ENCODE measurements around the gene TMEM126A.
"Not testable (repeated sequence)": the region's sequence is repeated elsewhere in the genome, so short reads cannot be mapped to it uniquely, and the experiment has no call there.

The TMEM126A gene

DNA sequence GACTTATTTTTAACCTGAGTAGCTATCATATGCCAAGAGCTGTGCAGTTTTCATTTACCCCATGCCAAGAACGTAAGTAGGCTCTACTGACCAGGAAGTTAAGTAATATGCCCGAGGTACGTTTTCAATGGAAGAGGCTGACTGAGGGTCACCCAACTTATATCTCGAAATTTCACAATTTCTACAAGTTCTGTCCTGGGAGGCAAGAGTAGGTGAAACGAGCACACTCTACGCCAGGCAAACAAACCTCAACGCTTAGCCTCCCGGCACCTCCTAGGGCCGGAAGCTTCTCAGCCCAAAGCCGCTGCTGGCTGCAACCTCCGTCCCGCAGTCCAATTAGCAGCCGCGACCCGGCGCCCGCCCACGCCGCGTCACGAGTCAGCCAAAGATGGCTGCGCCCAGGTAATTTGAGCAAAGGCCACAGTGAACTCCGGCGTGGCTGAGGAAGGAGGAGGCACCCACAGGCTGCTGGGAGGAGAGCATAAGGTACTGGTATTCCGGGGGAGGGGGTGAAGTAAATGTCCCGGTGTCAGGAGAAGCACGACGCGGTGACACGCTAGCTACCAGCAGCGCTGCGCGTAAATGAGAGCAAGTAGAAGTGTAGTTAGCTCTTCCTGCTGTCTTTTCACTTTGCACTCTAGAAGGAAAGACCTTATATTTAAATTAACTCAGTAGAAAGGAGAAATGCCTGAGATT, at the start of gene TMEM126A:
Gene TMEM126A (plus strand): TSS at position 364 of the 696 bp plus-strand sequence. CDS start 2,289 bp downstream, outside the sequence.
- DNase-seq: peak; percentile 98

DNA sequence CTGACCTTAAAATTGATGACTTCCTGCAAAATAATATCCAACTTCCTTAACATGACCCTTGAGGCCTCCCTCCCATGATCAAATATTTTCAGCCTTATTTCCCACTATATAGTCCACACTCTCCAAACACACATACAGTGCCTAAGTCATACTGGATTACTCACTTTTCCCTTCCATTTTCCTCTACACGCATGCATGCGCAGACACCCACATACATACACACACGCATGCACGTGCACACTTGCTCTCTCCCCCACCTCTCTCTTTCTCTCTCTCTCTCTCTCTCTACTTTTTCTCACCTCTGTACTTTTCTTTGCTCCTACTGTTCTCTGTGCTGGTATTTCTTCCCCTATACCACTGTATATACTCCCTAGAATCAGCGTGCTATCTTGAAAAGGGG, 48.7 kb upstream of the TMEM126A start:
- no peak for DNase-seq

DNA sequence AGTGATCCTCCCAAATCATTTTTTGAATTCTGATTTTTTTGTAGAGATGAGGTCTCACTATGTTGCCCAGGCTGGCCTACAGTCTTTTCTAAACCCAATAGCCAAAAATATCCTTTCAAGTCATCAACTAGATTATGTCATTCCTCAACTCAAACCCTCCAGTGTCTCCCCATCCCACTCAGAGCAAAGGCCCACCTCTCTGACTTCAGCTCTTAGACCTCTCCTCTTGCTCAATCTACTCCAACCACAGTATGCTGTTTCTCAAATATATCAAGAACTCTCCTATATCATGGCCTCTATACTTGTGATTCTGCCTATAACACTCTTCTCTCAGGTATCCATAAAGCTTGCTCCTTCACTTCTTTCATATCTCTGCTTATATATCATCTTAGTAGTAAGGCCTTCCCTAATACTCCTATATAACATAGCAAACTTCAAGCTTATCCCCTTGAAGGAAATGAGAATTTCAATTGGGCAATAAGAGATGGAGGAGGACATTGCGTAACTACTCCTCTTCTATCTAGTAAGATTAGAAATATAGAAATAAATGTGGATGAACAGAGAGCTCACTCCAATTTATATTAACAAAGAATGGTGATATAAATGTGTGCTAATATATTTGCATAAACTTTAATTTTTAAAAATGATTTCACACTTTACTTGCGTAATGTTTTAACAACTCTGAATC, 45.1 kb upstream of the TMEM126A start:
- no peak for DNase-seq

DNA sequence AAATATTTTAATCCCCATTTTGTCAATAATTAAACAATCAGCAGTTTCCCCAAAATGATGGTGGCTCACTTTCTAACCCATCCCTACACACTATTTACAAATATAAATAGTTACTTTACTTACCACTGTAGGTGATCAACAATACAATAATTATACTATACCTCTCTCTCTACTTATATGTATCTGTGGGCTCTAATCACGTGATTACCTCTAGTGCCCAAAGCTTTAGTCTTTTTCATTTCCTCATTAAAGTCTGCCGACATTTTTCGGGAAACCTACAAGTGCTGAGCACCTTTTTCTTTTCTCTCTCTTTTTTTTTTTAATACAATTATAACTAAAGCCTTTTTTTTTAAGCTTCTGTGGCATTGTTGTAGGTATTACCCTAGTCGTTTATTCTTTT, 44.5 kb upstream of the TMEM126A start:
- DNase-seq: no peak

DNA sequence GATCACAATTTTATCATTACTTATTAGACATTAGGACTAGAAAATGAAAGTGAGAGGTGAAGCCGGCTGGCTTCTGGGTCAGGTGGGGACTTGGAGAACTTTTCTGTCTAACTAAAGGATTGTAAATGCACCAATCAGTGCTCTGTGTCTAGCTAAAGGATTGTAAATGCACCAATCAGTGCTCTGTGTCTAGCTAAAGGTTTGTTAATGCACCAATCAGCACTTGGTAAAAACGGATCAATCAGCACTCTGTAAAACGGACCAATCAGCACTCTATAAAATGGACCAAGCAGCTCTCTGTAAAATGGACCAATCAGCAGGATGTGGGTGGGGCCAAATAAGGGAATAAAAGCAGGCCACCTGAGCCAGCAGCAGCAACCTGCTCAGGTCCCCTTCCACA, 41.5 kb upstream of the TMEM126A start:
- not testable (repeated sequence) for DNase-seq

DNA sequence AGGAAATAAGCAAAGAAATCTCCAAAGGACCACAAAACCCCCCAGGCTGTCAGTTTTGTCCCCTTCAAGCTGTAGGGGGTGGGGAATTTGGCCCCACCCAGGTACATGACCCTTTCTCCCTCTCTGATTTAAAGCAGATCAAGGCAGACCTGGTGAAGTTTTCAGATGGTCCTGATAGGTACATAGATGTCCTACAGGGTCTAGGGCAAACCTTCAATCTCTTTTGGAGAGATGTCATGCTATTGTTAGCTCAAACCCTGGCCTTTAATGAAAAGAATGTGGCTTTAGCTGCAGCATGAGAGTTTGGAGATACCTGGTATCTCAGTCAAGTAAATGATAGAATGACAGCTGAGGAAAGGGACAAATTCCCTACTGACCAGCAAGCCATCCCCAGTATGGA, 39.1 kb upstream of the TMEM126A start:
- DNase-seq: not testable (repeated sequence)

DNA sequence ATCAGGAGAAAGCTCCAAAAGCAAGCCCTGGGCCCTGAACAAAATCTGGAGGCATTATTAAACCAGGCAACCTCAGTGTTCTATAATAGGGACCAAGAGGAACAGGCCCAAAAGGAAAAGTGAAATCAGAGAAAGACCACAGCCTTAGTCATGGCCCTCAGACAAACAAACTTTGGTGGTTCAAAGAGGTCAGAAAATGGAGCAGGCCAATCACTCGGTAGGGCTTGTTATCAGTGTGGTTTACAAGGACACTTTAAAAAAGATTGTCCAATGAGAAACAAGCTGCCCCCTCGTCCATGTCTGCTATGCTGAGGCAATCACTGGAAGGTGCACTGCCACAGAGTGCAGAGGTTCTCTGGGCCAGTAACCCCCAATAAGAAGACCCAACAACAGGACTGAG, 38.5 kb upstream of the TMEM126A start:
- not testable (repeated sequence) for DNase-seq

DNA sequence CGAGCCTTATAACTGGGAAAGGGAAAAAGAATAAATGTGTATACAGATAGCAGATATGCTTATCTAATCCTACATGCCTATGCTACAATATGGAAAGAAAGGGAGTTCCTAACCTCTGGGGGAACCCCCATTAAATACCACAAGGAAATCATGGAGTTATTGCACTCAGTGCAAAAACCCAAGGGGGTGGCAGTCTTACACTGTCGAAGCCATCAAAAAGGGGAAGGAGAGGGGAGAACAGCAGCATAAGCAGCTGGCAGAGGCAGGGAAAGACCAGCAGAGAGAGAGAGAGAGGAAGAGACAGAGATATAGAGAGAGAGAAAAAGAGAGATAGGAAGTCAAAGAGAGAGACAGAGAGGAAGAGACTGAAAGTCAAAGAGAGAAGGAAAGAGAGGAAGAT, 36.1 kb upstream of the TMEM126A start:
- not testable (repeated sequence) for DNase-seq

DNA sequence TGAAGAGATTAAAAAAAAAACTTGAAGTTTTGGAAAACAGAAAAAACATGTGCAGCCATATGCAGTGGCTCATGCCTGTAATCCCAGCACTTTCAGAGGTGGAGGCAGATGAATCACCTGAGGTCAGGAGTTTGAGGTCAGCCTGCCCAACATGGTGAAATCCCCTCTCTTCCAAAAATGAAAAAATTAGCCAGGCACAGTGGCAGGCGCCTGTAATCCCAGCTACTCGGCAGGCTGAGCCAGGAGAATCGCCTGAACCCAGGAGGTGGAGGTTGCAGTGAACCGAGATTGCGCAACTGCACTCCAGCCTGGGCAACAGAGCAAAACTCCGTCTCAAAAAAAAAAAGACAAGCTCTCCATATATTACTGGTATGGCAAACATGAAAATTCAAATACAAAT, 28.3 kb upstream of the TMEM126A start:
- no peak for DNase-seq

DNA sequence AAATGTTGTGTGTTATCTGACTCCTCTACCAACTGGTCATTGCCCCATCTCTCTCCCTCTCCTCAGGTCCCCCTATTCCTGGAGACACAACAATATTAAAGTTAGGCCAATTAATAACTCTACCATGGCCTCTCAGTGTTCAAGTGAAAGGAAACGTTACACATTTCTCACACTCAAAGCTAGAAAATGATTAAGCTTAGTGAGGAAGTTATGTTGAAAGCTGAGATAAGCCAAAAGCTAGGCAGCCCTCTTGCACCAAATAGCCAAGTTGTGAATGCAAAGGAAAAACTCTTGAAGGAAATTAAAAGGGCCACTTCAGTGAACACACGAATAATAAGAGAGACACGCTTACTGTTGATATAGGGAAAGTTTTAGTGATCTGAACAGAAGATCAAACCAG, 27.5 kb upstream of the TMEM126A start:
- no peak for DNase-seq

DNA sequence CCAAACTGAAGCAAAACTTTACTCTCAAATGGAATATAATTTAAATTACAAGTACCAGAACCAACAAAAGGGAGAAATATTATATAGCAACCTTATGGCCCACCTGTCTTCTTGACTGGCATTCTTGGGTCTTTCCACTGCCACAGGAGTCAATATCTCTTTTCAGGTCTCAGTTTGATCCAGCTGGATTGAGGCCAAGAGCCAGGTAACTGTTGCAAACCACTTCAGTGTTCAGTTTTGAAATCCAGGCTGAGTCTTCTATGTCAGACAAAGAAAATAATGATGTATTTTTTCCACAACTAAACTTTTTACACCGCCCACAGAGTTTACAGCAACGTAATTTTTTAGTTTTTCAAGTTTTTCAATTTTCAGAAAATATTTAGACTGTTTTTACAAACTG, 21.3 kb upstream of the TMEM126A start:
- no peak for DNase-seq

DNA sequence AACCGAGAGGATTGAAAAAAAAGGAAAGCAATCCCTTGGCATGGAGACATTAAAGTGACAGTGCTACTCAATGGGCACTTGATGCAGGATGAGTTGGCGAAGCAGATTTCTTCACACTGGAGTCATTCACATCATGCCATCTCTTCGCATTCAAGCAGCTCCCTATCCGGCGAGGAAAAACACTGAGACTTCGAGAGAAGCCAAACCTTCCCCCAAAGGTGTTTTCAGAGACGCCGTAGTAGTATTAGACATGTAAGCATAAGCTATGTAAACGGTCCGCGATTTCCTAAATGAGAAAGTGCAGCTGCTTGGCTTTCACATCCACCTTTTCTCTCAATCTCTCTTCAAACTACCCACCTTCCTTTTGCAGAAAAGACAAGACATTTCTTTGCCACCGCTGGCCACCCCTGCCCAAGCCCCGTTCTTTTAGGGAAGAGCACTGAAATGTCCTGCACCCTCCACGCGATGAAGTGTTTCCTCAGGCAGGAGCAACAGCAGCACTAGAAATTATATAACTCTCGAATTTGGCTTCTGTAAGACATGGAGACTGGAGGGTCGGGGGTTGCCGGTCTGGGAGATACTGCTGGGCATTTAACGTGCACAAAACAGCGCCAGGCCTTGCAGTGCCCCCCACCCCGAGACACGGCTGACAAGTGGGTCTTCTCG, 20.3 kb upstream of the TMEM126A start, which contains the start of gene DLG2:
Gene DLG2 (minus strand): TSS at position 13 of the 666 bp plus-strand sequence.
- DNase-seq: peak; percentile 58

DNA sequence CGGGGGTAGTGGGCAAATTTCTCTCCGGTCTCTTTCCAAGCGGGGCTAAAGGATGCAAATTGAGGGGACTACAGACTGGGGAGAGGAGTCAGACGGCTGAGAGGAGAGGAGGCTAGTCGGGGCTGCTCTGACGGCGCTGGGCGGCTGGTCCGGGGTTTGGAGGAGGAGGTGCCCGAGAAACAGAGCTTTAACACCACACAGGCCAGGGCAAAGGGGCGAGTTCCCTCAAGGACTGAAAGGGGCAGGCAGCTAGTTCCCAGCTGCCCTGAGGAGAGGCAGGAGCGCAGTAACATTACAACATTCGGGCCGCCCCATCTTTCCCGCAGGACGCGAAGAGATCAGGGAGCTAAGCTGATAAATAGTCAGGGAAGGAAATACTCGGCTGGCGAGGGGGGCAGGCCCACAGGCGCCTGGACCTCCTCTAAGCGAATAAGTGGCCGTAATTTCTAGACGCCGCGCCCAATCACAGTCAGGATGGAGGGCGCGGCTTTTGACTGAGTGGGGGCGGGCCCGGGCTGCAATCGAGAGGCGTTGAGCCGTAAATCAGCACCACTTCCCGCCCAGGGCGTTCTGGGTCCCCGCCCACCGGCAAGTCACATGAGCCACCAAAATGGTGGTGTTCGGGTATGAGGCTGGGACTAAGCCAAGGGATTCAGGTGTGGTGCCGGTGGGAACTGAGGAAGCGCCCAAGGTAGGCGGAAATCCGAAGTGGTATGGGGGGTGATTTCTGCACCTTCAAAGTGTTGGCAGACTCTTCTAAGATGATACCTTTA, 19.6 kb upstream of the TMEM126A start, which contains the start of gene TMEM126B:
Gene TMEM126B (plus strand): TSS at position 596 of the 773 bp plus-strand sequence. CDS start 15 bp downstream, at position 611.
- peak; percentile 99 for DNase-seq

DNA sequence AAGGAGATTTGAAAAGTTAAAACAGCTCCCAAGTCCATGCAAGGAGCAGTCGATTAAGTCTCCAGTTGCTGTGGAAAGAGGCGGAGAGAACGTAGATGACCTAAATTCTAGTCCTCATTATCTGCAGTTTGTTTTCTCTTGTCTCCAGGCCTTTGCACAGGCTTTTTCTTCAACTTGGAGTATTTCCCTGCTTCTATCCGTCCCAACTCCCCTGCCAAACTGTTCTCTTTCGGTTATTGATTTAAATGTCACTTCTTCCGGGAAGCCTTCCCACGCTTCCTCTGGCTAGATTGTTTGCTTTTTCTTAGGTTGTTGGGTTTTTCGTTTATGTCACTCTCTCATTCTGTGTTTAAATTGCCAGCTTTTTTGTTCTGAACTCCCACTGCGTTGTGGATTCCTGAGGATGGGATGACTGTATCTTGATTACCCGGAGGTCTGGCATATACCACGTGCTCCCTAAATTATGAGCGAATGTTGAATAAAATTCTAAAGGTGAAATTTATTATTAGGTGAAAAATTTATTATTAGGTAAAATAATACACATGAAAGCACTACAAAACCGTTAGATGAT, 18.9 kb upstream of the TMEM126A start:
- DNase-seq: no peak

DNA sequence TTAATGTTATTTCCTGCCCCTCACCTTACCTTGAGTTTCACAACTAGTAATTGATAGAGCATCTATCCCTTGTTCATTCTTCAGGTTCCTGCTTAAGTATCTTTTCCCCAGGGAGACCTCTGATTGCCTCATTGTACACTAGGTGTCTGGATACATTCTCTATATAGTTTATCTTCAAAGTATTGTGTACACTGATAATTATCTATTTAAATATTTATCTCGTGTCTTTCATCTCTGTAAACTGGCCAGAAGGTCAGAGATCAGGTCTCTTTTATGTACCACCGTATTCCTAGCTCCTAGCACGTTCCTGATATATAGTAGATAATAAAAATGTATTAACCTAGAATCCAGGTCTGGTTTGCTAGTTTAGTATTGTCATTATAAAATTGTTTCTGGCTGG, 13.0 kb upstream of the TMEM126A start:
- no peak for DNase-seq

DNA sequence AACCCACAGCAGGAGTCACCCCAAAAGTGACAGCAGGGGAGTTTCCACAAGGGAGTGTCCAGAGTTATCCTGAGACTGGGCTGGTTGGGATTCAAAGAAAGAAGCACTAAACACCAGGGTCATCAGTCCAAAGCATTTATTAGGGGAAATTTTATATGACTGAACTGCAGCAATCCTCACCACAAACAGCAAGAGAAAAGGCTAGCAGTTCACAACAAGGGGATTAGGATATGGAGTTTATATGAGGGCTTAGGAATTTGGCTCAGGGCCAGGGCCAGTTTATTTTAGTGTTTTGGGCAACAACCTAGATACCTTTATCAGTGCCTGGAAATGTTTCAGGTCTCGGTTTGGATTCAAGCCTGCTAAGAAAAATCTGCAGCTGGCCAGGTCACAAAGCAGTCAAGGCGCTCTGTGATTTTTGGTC, 4.6 kb upstream of the TMEM126A start:
- no peak for DNase-seq

DNA sequence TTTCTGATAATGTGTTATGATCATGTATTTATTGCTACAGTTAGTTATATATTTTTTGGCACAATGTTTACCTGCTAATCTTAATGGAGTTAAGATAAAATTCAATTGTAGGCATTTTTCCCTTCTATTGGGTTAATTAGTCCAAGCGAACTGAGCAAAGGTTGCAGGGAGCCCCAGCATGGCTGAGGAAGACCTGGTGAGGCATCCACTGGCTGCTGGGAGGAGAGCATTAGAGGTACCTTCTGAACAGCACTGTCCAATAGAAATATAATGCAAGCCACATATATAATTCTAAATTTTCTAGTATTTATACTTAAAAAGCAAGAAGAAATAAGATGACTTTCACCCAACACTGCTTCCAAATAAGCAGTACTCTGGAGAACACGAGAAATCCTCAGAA, 689 bp upstream of the TMEM126A start:
- no peak for DNase-seq

DNA sequence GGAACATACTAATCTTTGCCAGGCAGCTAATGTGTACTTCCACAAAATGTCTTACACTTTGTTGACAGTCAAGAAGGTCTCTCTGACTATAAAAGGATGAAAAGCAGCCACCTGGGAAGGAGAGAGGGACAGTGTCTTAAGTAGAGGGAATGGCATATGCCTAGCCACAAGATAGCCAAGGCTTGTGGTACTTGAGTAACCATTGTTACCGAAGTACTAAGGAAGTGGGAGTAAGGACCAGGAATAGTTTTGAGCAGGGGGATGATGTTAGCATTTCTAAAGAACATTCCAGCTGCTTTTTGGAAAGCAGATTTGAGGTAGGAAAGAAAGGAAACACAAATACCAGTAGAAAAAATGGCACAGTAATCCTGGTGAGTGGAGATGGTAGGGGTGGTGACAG, 3.4 kb downstream of the TMEM126A start:
- DNase-seq: no peak

DNA sequence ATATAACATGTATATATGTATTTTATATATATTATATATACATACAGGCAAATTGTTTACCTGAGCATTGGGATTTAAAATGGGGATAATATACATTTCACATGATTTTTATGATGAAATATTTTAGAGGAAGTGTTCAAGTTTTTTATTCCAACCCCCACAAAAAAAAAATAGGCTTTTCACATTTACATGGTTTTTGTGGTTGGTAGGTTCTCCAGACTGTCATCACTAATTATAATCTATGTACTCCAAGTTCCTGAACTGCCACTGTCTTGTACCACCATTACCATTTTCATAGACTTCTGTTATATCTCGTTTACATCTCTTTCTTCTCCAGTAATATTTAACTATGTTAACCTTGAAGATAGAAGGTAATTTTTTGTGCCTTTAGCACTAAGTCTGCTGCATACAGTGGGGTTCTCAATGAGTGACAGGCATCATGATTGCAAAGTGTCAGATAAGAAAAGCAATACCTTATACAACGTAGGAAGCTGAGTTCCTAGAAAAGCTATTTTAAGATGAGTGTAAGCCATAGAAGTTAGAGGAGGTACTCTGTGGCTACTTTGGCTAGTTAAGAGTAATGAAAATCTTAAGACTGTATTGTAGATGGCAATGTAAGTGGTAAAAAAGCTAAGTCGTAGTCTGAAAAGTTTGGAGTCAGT, 5.2 kb downstream of the TMEM126A start:
- DNase-seq: no peak

DNA sequence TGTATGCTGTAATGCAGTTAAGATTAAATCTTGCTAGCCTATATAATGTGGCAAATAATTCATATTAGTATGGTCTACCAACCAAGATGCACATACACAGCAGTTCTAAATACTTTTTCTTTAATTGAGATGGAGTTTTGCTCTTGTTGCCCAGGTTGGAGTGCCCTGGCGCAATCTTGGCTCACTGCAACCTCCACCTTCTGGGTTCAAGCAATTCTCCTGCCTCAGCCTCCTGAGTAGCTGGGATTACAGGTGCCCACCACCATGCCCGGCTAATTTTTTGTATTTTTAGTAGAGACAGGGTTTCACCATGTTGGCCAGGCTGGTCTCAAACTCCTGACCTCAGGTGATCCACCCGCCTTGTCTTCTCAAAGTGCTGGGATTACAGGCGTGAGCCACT, 6.6 kb downstream of the TMEM126A start:
- DNase-seq: not testable (repeated sequence)

DNA sequence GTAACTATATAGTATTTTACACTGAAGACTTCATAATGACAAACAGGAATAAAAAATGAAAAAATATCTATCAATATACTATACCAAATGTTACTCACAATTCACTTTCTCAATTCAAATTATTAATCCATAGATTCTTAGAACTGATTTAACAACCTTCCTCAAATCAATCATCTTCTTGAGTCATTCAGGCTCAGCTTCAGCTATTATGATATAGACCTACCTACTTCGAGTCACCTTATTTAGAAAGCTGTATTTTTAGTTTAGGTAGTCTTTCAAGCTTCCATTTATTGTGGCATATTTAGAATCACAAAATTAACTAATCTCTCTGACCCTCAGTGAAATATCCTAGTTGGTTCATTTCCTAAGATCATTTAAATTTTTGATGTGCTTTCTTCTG, 9.0 kb downstream of the TMEM126A start:
- DNase-seq: no peak

DNA sequence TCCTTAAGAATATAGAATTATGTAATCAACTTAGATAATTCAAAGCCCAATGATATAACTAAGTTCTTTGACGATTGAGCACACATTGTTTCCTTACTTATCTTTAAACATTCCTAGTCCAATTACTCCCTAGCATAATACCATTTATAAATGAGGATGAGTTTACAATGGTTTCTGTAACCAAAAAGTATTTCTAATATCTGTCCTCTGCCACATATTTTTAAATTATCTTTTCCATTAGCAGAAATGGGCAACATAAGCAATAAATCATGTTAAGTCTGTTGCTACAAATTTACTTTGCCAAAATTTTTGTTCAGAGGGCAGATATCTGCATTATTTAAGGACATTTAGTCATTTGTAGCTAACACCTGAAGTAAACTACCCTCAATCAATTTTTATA, 10.4 kb downstream of the TMEM126A start:
- DNase-seq: no peak
